NB4 (cell line): ENCODE measurements around the gene PLPPR1.
A peak's percentile ranks its signal among the peaks of the same experiment; 100 is the strongest.

Experiments used
- CTCF ChIP-seq: IDR thresholded peaks from one replicate; pipeline ENCODE4 v1.5.1; 2012; ENCODE audit warnings: low read depth, low read length
- MAX ChIP-seq: IDR thresholded peaks from 2 replicates; pipeline ENCODE4 v1.6.1; 2011; ENCODE audit warnings: low read depth, low read length
- MYC ChIP-seq: IDR thresholded peaks from 2 replicates; pipeline ENCODE4 v1.6.1; 2011; ENCODE audit warnings: low read depth, low read length
- POLR2A ChIP-seq: IDR thresholded peaks from 2 replicates; pipeline ENCODE4 v1.6.1; 2011; ENCODE audit warnings: mild to moderate bottlenecking; ENCODE audit not compliant: insufficient read length; ENCODE audit errors: extremely low read depth

GRCh38 chr9:101119206-101119819 is 90.8 kb downstream of the PLPPR1 start:
- TF ChIP-seq POLR2A (no peak), CTCF (peak; percentile 81), MAX (no peak), MYC (no peak)
